Uterus (tissue), 2 donors: ENCODE data around the gene ZNF410.

ENCODE experiments used
- CTCF ChIP-seq, 4 experiments: fragments of 200-600 bp in 2 of 4; fragments of 450-650 bp in 2 of 4; sonication (generic) in 2 of 4; IDR thresholded peaks; one replicate each; pipeline ENCODE4 v1.5.1; 2016 to 2019; ENCODE audit warnings: antibody characterized with exemption in 4 of 4, mild to moderate bottlenecking in 2 of 4, moderate library complexity in 1 of 4
- POLR2A ChIP-seq, 2 donors: fragments of 450-650 bp; IDR thresholded peaks; one replicate each; pipeline ENCODE4 v1.6.1; 2016; ENCODE audit warnings: antibody characterized with exemption in 2 of 2, mild to moderate bottlenecking in 1 of 2, moderate library complexity in 1 of 2

GRCh38 chr14:73888971-73889370 lies 2.3 kb downstream of the ZNF410 start:
- TF ChIP-seq CTCF (IDR thresholded peaks at IDR 0.05) (no peak), POLR2A (IDR thresholded peaks at IDR 0.05) (no peak)
